H1 (cell line): ENCODE results near the gene ENPP3. TPM values are rescaled to one million over a fixed set of nuclear protein-coding genes. Genes with fewer than 3 reads are reported as not detected.

Experiments
- polyA plus RNA-seq, 7 experiments: library from polyadenylated mRNA; depleted of rRNA in 3 of 7; stranded (reverse) in 5 of 7; unstranded in 2 of 7; fragments of >200 nt in 5 of 7; fragments of 200-250 nt in 2 of 7; gene quantifications; 1 replicate in 5 of 7; 2 replicates in 1 of 7; 4 replicates in 1 of 7; pipeline versions ENCODE4 v1.2.1 to v1.2.3, GENCODE V29; 2011 to 2013; ENCODE audit warnings: missing spikeins in 2 of 7, mixed read lengths in 2 of 7
- total RNA-seq: library from RNA; stranded (reverse); fragmentation: NEBNext Ultra II Directional; extraction: Animal tissue kit (Norgen Biotek cat#: 25700); gene quantifications from 2 replicates; pipeline ENCODE4 v1.2.1, GENCODE V29; 2021
- TF ChIP-seq, protein P1 (sequence below): fragments of 300-600 bp; sonication (generic); IDR thresholded peaks from 2 replicates; pipeline ENCODE4 v1.7.1; 2012; ENCODE audit warnings: low read length, moderate library complexity, mild to moderate bottlenecking, inconsistent platforms; ENCODE audit not compliant: insufficient replicate concordance

The ENPP3 gene
- total and polyA plus RNA-seq, 2 of the 8 experiments (the other 6 are each of a cell fraction or from before 2014, with no cell fraction given), result 0.11 TPM; not detected in 1

DNA sequence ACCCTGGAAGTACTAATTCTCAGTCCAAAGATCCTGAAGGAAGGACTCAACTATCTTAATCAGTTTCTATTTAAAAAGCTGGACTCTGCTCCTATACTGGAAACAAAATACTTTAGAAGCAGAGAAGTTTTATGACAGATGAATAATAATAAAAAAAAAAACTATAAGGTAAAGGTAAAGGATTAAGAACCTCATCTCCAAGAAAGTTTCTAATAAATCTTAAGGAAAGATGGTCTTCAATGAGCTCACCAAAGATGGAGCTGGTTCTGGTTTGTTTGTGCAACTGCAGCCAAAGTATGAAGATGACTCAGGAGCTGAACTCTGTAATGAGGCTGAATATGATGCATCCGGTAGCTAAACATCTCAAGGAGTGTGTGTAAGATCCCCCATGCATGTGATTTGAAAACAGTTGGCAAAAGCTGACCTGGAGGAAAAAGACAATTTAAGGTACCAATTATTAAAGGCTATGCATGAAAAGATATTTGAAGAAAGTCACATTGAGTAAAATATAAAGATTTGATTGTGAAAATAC is 34.3 kb upstream of the ENPP3 start (continued):
- TF ChIP-seq, protein P1, sequence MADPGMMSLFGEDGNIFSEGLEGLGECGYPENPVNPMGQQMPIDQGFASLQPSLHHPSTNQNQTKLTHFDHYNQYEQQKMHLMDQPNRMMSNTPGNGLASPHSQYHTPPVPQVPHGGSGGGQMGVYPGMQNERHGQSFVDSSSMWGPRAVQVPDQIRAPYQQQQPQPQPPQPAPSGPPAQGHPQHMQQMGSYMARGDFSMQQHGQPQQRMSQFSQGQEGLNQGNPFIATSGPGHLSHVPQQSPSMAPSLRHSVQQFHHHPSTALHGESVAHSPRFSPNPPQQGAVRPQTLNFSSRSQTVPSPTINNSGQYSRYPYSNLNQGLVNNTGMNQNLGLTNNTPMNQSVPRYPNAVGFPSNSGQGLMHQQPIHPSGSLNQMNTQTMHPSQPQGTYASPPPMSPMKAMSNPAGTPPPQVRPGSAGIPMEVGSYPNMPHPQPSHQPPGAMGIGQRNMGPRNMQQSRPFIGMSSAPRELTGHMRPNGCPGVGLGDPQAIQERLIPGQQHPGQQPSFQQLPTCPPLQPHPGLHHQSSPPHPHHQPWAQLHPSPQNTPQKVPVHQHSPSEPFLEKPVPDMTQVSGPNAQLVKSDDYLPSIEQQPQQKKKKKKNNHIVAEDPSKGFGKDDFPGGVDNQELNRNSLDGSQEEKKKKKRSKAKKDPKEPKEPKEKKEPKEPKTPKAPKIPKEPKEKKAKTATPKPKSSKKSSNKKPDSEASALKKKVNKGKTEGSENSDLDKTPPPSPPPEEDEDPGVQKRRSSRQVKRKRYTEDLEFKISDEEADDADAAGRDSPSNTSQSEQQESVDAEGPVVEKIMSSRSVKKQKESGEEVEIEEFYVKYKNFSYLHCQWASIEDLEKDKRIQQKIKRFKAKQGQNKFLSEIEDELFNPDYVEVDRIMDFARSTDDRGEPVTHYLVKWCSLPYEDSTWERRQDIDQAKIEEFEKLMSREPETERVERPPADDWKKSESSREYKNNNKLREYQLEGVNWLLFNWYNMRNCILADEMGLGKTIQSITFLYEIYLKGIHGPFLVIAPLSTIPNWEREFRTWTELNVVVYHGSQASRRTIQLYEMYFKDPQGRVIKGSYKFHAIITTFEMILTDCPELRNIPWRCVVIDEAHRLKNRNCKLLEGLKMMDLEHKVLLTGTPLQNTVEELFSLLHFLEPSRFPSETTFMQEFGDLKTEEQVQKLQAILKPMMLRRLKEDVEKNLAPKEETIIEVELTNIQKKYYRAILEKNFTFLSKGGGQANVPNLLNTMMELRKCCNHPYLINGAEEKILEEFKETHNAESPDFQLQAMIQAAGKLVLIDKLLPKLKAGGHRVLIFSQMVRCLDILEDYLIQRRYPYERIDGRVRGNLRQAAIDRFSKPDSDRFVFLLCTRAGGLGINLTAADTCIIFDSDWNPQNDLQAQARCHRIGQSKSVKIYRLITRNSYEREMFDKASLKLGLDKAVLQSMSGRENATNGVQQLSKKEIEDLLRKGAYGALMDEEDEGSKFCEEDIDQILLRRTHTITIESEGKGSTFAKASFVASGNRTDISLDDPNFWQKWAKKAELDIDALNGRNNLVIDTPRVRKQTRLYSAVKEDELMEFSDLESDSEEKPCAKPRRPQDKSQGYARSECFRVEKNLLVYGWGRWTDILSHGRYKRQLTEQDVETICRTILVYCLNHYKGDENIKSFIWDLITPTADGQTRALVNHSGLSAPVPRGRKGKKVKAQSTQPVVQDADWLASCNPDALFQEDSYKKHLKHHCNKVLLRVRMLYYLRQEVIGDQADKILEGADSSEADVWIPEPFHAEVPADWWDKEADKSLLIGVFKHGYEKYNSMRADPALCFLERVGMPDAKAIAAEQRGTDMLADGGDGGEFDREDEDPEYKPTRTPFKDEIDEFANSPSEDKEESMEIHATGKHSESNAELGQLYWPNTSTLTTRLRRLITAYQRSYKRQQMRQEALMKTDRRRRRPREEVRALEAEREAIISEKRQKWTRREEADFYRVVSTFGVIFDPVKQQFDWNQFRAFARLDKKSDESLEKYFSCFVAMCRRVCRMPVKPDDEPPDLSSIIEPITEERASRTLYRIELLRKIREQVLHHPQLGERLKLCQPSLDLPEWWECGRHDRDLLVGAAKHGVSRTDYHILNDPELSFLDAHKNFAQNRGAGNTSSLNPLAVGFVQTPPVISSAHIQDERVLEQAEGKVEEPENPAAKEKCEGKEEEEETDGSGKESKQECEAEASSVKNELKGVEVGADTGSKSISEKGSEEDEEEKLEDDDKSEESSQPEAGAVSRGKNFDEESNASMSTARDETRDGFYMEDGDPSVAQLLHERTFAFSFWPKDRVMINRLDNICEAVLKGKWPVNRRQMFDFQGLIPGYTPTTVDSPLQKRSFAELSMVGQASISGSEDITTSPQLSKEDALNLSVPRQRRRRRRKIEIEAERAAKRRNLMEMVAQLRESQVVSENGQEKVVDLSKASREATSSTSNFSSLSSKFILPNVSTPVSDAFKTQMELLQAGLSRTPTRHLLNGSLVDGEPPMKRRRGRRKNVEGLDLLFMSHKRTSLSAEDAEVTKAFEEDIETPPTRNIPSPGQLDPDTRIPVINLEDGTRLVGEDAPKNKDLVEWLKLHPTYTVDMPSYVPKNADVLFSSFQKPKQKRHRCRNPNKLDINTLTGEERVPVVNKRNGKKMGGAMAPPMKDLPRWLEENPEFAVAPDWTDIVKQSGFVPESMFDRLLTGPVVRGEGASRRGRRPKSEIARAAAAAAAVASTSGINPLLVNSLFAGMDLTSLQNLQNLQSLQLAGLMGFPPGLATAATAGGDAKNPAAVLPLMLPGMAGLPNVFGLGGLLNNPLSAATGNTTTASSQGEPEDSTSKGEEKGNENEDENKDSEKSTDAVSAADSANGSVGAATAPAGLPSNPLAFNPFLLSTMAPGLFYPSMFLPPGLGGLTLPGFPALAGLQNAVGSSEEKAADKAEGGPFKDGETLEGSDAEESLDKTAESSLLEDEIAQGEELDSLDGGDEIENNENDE, result no peak
